HUES64 (cell line): ENCODE data around the gene GCNT1. TPM values are rescaled to one million over a fixed set of nuclear protein-coding genes. Genes with fewer than 3 reads are reported as not detected.

Experiments
- H3K27ac ChIP-seq: 2 replicates; pipeline ENCODE4 v1.7.0; 2013; ENCODE audit warnings: low read depth, low read length, inconsistent platforms
- H3K27me3 ChIP-seq: 2 replicates; pipeline ENCODE4 v1.6.1; 2013; ENCODE audit warnings: mild to moderate bottlenecking, low read length; ENCODE audit not compliant: insufficient read depth
- H3K36me3 ChIP-seq: 2 replicates; pipeline ENCODE4 v1.6.1; 2013; ENCODE audit warnings: mild to moderate bottlenecking, low read length; ENCODE audit not compliant: insufficient read depth
- H3K4me1 ChIP-seq: 2 replicates; pipeline ENCODE4 v1.6.1; 2013; ENCODE audit warnings: mild to moderate bottlenecking, low read length, moderate library complexity; ENCODE audit not compliant: insufficient read depth
- H3K4me3 ChIP-seq: 2 replicates; pipeline ENCODE4 v1.5.1; 2013; ENCODE audit warnings: mild to moderate bottlenecking, low read length, moderate library complexity
- H3K9ac ChIP-seq: 2 replicates; pipeline ENCODE4 v1.6.1; 2013; ENCODE audit warnings: mild to moderate bottlenecking, low read depth, low read length
- H3K9me3 ChIP-seq: 2 replicates; pipeline ENCODE4 v1.6.1; 2013; ENCODE audit warnings: low read depth, low read length; ENCODE audit not compliant: insufficient read depth
- WGBS: fragments of 150-250, 120-280 bp; methylation state at CpG from one replicate; pipeline ENCODE4 v1.1.7; 2013; ENCODE audit warnings: missing lambda C conversion rate; 5-methylcytosine and 5-hydroxymethylcytosine counted together
- polyA plus RNA-seq, 2 experiments: library from polyadenylated mRNA; stranded (reverse); fragments of 50-300 nt; gene quantifications; one replicate each; pipeline ENCODE4 v1.2.3, GENCODE V29; 2013

The GCNT1 gene
- 6.1 TPM for polyA plus RNA-seq (2013, experiment 1 of 2)
- polyA plus RNA-seq (2013, experiment 2 of 2): 7.9 TPM

DNA sequence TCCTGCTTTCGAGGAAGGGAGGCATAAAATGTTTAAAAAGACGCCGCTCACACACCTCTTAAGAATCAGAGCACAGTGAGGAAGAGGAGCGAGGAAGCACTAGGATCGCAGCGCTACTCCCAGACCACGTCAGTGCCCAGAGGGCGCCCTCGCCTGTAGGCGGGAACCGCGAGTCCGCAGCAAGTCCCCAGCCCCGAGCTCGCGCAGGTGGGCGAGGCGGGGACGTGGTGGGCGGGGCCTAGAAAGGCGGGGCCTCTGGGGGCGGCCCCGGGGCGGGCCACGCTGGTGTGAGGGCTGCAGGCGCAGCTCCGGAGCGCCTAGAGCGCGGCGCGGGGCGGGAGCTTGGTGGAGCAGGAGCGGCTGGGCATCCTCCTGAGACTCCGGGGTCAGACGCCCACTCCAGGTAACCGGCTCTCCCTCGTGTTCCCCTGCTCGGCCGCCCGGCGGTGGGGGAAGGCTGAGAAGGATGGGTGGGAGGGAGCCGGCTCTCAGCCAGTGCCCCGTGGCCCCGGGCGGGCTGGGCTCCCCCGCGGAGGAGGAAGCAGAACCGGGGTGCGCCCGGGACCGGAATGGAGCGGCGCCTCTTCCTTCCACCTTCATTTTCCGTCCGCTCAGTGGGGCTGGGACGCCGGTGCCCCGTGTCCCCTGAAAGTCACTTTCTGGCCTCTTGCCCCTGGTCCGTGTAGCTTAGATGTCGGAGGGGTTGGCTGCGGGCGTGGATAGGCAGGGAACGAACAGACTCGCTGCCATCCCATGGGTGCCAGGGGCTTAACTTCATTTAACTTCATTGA lies at the start of gene GCNT1:
Gene GCNT1, plus strand, starts transcription at position 280 of the 791 bp plus-strand sequence. CDS start 43,200 bp downstream, outside the sequence.
- H3K9me3 ChIP-seq: no peaks in the 10 kb centered on the region
- H3K4me3 ChIP-seq: peak within 1 kb of the TSS; percentile 92
- WGBS: 2% methylated on average over 65 of the region's 65 CpGs
- no peak within 1 kb of the TSS for H3K27ac ChIP-seq
- no peaks in the 10 kb centered on the region for H3K36me3 ChIP-seq
- peaks cover 17% of the 10 kb centered on the region for H3K4me1 ChIP-seq
- H3K9ac ChIP-seq: peak within 1 kb of the TSS; percentile 63
- H3K27me3 ChIP-seq: peaks cover 8% of the 10 kb centered on the region

DNA sequence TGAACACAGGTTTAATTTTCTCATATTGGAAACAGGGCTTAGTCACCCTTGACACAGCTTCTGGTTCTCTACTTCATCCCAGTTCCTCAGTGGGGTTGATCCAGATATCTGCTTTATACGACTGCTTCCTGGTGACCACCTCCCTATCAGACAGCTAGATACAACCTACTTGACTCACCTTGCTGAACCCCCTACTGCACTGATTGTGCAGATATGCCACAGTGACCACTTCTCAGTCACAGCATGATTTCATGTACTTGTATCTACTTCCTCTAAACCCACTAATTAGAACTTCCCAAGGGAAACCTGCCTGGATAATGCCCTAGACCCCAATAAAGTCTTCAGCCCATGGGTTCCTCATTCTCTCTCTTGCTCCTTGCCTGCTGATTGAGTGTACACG lies 46.3 kb upstream of the GCNT1 start:
- H3K9ac ChIP-seq: no peak overlapping the region
- H3K9me3 ChIP-seq: 0 out of 2 replicates have a peak, but pooled peaks cover 3% of the 10 kb centered on the region
- no peaks in the 10 kb centered on the region for H3K36me3 ChIP-seq
- peaks cover 8% of the 10 kb centered on the region; the same call in 1 of the 2 replicates for H3K4me1 ChIP-seq
- WGBS: 76% methylated on average over 2 of the region's 2 CpGs
- no peak overlapping the region for H3K4me3 ChIP-seq
- no peaks in the 10 kb centered on the region for H3K27me3 ChIP-seq
- no peak overlapping the region for H3K27ac ChIP-seq

DNA sequence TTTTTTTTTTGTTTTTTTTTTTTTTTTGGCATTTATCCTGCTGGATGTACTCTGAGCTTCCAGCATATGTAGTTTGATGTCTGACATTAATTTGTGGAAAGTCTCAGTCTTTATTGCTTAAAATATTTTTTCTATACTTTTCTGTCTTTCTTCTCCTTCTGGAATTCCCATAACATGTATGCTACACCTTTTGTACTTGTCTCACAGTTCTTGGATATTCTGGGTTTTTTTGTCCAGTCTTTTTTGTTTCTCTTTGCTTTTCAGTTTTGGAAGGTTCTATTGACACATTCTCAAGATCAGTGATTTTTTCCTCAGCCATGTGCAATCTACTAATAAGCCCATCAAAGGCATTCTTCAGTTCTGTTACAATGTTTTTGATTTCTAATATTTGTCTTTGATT lies 45.3 kb upstream of the GCNT1 start:
- Histone ChIP-seq H3K4me3 (no peak overlapping the region), H3K27me3 (no peaks in the 10 kb centered on the region), H3K4me1 (peaks cover 11% of the 10 kb centered on the region; the same call in 1 of the 2 replicates), H3K27ac (no peak overlapping the region), H3K36me3 (no peaks in the 10 kb centered on the region), H3K9me3 (0 out of 2 replicates have a peak, but pooled peaks cover 3% of the 10 kb centered on the region), H3K9ac (no peak overlapping the region)

DNA sequence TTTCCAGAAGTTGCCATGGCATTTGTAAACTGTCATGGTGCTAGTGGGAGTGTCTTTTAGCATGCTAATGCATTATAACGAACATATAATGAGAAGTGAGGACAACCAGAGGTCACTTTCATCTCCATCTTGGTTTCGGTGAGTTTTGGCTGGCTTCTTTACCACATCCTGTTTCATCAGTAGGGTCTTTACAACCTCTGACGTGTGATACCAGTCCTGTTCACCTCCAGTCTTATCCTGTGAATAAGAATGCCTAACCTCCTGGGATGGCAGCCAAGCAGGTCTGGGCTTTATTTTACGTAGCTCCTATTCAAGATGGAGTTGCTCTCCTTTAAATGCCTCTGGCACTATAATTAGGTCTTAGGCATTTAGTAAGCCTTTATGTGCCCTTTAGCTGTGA lies 44.3 kb upstream of the GCNT1 start:
- 0 out of 2 replicates have a peak, but pooled peaks cover 3% of the 10 kb centered on the region for H3K9me3 ChIP-seq
- no peaks in the 10 kb centered on the region for H3K36me3 ChIP-seq
- 89% methylated on average over 4 of the region's 4 CpGs for WGBS
- H3K9ac ChIP-seq: no peak overlapping the region
- H3K27ac ChIP-seq: no peak overlapping the region
- no peak overlapping the region for H3K4me3 ChIP-seq
- peaks cover 11% of the 10 kb centered on the region; the same call in 1 of the 2 replicates for H3K4me1 ChIP-seq
- H3K27me3 ChIP-seq: no peaks in the 10 kb centered on the region

DNA sequence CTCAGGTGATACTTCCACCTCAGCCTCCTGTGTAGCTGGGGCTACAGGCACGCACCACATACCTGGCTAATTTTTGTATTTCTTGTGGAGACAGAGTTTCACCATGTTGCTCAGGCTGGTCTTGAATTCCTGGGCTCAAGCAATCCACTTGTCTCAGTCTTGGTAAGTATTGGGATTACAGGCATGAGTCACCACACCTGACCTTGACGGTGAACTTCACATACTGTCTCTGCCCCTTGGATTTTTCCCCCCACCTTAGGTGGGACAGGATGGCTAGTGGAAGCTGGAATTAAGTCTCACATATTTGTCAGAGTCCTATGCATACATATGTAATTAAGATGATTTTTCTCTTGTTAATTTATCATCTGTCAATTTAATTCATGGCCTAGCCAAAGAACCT lies 43.8 kb upstream of the GCNT1 start:
- Histone ChIP-seq H3K9me3 (0 out of 2 replicates have a peak, but pooled peaks cover 3% of the 10 kb centered on the region), H3K36me3 (no peaks in the 10 kb centered on the region), H3K27ac (no peak overlapping the region), H3K4me3 (no peak overlapping the region), H3K4me1 (peaks cover 11% of the 10 kb centered on the region; the same call in 1 of the 2 replicates), H3K27me3 (no peaks in the 10 kb centered on the region), H3K9ac (no peak overlapping the region)
- 94% methylated on average over 2 of the region's 2 CpGs for WGBS

DNA sequence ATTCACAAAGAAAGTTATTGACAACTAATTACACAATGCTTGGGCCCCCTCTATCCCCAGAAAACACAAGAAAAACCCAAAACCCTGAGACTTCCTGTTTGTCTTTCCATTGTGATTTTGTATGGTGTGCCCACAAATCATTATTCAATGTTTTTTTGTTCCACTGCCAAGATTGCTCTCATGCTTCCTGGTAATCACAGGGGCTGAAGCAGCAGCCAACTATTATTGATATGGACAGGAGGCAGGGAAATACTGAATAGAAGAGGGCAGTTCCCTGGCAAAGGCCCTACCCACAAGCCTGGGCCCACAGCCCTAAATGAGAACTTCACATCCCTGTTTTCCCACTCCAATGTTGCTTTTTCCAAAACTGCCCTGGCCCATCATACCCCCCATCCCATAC lies 43.3 kb upstream of the GCNT1 start:
- no peaks in the 10 kb centered on the region for H3K36me3 ChIP-seq
- H3K27ac ChIP-seq: no peak overlapping the region

DNA sequence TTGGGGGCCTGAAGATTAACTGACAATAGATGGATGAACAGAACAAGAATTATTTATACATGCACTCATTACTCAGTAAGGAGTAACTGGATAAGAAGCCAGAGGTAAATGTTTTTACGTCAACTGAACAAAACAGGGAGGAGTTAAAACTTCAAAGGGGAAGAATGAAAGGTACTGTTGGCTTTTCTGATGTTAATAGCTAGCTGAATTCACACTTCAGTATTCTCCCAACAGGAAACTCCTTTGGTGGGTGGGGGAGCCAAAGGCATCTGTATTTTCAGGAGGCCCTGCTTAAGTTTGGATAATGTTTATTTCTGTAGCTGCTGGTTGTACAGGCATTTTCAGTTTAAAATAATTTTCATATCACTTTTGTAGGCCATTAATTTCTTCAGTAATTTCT lies 41.6 kb upstream of the GCNT1 start:
- no peak overlapping the region for H3K4me3 ChIP-seq
- H3K9ac ChIP-seq: no peak overlapping the region
- H3K27ac ChIP-seq: no peak overlapping the region
- no peaks in the 10 kb centered on the region for H3K36me3 ChIP-seq
- 0% methylated on average over 1 of the region's 1 CpG for WGBS
- 0 out of 2 replicates have a peak, but pooled peaks cover 3% of the 10 kb centered on the region for H3K9me3 ChIP-seq
- peaks cover 11% of the 10 kb centered on the region; the same call in 1 of the 2 replicates for H3K4me1 ChIP-seq
- no peaks in the 10 kb centered on the region for H3K27me3 ChIP-seq

More for the DNA sequence above, 43.3 kb upstream of the GCNT1 start:
- no peaks in the 10 kb centered on the region for H3K27me3 ChIP-seq
- 0 out of 2 replicates have a peak, but pooled peaks cover 3% of the 10 kb centered on the region for H3K9me3 ChIP-seq
- H3K4me3 ChIP-seq: no peak overlapping the region
- H3K9ac ChIP-seq: no peak overlapping the region
- peaks cover 11% of the 10 kb centered on the region; the same call in 1 of the 2 replicates for H3K4me1 ChIP-seq

DNA sequence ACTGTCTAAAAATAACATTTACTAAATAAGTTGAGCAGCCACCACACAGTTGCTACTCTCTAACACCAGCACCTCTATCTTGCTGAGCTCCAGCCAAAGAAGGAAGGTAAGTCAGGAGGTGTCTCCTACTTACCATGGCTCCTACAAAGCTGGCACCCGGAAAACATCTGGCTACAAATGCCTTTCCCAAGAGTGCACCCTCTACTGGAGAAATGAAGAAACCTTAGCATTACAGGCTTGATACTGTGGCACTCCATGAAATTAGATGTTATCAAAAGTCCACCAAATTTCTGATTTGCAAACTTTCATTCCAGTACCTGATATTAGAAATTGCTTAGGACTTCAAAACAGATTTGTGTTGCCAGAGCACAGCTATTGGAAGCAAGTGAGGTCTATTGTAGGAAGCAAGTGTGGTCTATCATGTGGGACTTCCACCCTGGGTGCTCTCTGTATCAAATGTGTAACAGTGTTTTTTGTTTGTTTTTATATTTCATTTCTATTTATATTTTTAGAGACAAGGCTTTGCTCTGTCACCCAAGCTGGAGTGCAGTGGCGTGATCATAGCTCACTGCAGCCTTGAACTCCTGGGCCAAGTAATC lies 39.1 kb upstream of the GCNT1 start:
- Histone ChIP-seq H3K36me3 (no peaks in the 10 kb centered on the region), H3K27ac (no peak overlapping the region), H3K27me3 (no peaks in the 10 kb centered on the region), H3K9me3 (no peaks in the 10 kb centered on the region), H3K4me1 (peaks cover 9% of the 10 kb centered on the region; the same call in 1 of the 2 replicates), H3K9ac (no peak overlapping the region), H3K4me3 (no peak overlapping the region)
- WGBS: 88% methylated on average over 2 of the region's 2 CpGs

DNA sequence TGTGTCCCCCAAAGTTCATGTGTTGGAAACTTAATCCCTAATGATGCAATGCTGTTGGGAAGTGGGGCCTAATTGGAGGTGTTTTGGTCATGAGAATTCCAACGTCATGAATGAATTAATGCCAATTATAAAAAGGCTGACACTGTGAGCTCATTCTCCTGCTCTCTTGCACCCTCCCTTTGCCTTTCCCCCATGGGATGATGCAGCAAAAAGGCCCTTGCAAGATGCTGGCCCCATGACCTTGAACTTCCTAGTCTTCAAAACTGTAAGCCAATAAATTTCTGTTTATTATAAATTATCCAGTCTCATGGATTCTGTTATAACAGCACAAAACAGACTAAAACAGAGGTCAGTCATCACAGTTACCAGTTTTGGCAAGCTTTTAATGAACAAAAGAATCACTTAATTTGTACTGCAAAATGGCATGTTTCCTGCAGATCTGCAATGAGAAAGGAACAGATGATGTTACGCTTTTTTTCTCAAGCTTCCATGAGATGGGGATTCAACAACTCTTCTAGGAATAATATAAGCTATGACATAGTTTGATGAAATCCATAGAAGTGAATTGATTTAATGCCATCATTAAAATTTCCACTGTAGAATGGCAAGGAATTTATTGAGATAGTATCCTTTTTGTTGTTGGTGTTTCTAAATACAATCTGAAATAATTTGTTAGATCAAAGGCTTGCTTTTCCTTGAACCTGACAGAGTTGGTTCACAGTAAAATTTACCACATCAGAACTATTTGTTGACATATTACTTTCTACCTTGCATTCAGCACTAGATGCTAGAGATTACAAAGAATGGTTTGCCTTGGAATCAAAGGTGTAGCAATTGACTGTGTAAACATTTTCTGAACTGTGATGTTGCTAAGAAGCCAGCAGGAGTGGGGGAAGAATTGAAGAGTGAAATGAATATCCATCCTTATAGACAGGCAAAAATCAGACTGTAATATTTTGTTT lies 35.5 kb upstream of the GCNT1 start:
- H3K9me3 ChIP-seq: no peaks in the 10 kb centered on the region

DNA sequence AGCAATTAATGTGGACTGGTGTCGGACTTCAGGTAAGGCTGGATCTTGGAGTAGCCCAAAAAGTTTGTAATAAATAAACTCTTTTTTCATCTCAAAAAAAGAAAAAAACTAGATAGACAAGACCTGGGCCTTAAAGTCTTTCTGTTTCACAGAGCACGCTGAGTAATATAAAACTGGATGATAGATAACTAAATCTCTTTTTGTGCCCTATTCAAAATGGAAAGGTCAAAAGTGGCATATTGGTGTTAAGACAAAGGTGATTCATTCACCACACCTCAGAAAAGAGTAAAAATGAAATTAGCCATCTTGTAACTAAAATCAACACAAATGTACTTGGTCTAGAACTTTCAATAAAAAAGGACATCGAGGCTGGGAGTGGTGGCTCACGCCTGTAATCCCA lies 34.5 kb upstream of the GCNT1 start:
- Histone ChIP-seq H3K36me3 (no peaks in the 10 kb centered on the region), H3K4me3 (no peak overlapping the region), H3K27ac (no peak overlapping the region), H3K4me1 (no peaks in the 10 kb centered on the region), H3K9me3 (no peaks in the 10 kb centered on the region), H3K9ac (no peak overlapping the region), H3K27me3 (no peaks in the 10 kb centered on the region)
- 100% methylated on average over 3 of the region's 4 CpGs for WGBS

More for the DNA sequence above, 35.5 kb upstream of the GCNT1 start:
- Histone ChIP-seq H3K36me3 (no peaks in the 10 kb centered on the region), H3K27me3 (no peaks in the 10 kb centered on the region), H3K27ac (no peak overlapping the region), H3K9ac (no peak overlapping the region), H3K4me3 (no peak overlapping the region), H3K4me1 (no peaks in the 10 kb centered on the region)
- 92% methylated on average over 1 of the region's 2 CpGs for WGBS
